ENCODE measurements around the gene SLC25A30.
"Not testable (repeated sequence)": the region's sequence is repeated elsewhere in the genome, so short reads cannot be mapped to it uniquely, and the experiment has no call there.

Gene SLC25A30

GRCh38 chr13:45367358-45367757, 50.8 kb downstream of the SLC25A30 start:
- DNase-seq (ENCODE audit: low read depth in 2 of 2), result peak; percentile 70 to 86

GRCh38 chr13:45365558-45365885, 52.7 kb downstream of the SLC25A30 start:
- no peak for DNase-seq (ENCODE audit: low read depth in 2 of 2)

GRCh38 chr13:45364876-45365557, 53.2 kb downstream of the SLC25A30 start:
- no peak for DNase-seq (ENCODE audit: low read depth in 2 of 2)

GRCh38 chr13:45362939-45363338, 55.2 kb downstream of the SLC25A30 start:
- no peak for DNase-seq (ENCODE audit: low read depth in 2 of 2)

- no peak for DNase-seq (ENCODE audit: low read depth in 2 of 2)
These were observed 56.5 kb downstream of the SLC25A30 start for GRCh38 chr13:45361596-45362206.

GRCh38 chr13:45356966-45357672, 61.1 kb downstream of the SLC25A30 start:
- no peak for DNase-seq (ENCODE audit: low read depth in 2 of 2)

- no peak for DNase-seq (ENCODE audit: low read depth in 2 of 2)
These were observed 64.3 kb downstream of the SLC25A30 start for GRCh38 chr13:45353895-45354294.

GRCh38 chr13:45352031-45352430, 66.1 kb downstream of the SLC25A30 start:
- no peak for DNase-seq (ENCODE audit: low read depth in 2 of 2)

GRCh38 chr13:45350152-45350551, 68.0 kb downstream of the SLC25A30 start:
- no peak for DNase-seq (ENCODE audit: low read depth in 2 of 2)

- DNase-seq (ENCODE audit: low read depth in 2 of 2), result no peak
These were observed 68.7 kb downstream of the SLC25A30 start for GRCh38 chr13:45349438-45349837.

GRCh38 chr13:45344064-45344463, 74.1 kb downstream of the SLC25A30 start:
- DNase-seq (ENCODE audit: low read depth in 2 of 2), result not testable (repeated sequence)
